ENCODE data around the gene ST3GAL5. TPM values are rescaled to one million over a fixed set of nuclear protein-coding genes. Genes with fewer than 3 reads are reported as not detected.

ST3GAL5 gene
- total RNA-seq, 2 donors from 2014 or later, result 26.6 to 34.3 TPM

DNA sequence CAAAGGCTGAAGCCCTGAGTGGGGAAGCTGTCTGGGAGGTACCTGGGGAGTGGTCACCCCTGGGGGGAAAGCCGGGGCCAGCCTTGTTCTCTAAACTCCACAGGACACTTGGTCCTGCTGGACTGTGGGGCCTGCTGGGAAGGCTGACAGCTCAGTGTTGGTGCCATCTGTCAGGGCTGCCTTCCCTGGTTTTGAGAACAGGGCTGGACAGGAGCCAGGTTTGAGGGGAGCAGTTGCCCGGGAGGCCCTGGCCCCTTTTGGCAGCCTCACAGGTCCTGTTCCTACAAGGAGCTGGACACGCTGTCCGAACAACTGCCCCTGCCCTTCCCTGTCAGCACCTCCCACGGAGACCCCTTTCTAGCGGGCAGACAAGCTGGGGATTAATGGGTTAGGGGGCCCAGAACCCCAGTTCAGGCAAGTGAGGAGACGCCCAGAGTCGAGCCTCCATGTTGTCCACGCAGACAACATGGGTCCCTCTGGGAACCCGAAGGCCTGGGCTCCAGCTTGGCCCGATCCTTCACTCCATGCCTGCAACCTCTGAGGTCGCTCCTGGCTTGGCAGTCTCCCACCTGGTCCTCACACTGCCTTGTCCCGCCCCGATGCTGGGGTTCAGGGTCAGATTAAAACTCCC lies 94.2 kb downstream of the ST3GAL5 start:
- no peak overlapping the region for H3K4me3 Mint-ChIP-seq

DNA sequence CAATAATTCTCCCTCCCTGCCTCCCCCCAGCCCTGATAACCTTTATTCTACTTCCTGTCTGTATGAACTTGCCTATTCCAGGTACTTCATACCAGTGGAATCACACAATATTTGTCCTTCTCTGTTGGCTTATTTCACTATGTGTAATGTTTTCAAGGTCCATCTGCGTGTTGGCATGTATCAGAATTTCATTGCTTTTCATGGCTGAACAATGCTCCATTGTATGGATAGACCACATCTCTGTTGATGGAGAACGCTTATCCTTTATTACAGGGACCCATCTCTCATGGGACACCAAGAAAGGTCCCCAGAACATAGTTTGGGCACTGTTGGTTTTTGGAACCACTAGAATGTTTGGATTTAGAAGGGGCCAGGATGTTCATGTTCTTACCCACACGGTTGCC lies 94.8 kb downstream of the ST3GAL5 start:
- no peak overlapping the region for H3K27ac Mint-ChIP-seq
- ATAC-seq (no peak), DNase-seq (no peak)
- peaks cover 56% of the 10 kb centered on the region for H3K27me3 Mint-ChIP-seq
- no peaks in the 10 kb centered on the region for H3K9me3 ChIP-seq (ENCODE audit: control insufficient read depth, low read length, poor library complexity, severe bottlenecking)
- H3K4me3 Mint-ChIP-seq, result no peak overlapping the region
- peaks cover 9% of the 10 kb centered on the region for H3K36me3 Mint-ChIP-seq (ENCODE audit: low read depth)
- peaks cover 7% of the 10 kb centered on the region for H3K4me1 Mint-ChIP-seq

More for the DNA sequence above, 94.2 kb downstream of the ST3GAL5 start:
- no peak overlapping the region for H3K27ac Mint-ChIP-seq
- no peak for DNase-seq
- peaks cover 56% of the 10 kb centered on the region for H3K27me3 Mint-ChIP-seq
- H3K9me3 ChIP-seq (ENCODE audit: control insufficient read depth, low read length, poor library complexity, severe bottlenecking), result no peaks in the 10 kb centered on the region
- H3K4me1 Mint-ChIP-seq, result peaks cover 7% of the 10 kb centered on the region
- peaks cover 9% of the 10 kb centered on the region for H3K36me3 Mint-ChIP-seq (ENCODE audit: low read depth)
- ATAC-seq, result no peak

DNA sequence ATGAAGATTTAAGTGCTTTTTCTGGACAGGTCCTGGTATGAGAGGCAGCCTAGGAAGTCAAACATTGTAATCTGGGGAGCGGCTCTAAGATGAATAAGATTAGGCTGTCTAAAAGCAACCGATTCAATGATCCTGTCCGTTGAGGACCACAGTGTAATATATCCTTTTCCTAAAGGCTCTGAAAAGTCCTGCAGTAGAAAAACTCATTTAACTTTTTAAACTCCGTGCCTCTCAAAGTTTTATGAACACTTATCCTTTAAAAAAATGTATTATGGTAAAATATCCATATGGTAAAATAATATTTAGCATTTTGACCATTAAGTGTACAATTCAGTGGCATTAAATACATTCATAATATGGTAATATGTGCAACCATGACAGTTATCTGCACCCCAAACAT lies 95.2 kb downstream of the ST3GAL5 start:
- no peak for DNase-seq
- peaks cover 56% of the 10 kb centered on the region for H3K27me3 Mint-ChIP-seq
- no peak for ATAC-seq

DNA sequence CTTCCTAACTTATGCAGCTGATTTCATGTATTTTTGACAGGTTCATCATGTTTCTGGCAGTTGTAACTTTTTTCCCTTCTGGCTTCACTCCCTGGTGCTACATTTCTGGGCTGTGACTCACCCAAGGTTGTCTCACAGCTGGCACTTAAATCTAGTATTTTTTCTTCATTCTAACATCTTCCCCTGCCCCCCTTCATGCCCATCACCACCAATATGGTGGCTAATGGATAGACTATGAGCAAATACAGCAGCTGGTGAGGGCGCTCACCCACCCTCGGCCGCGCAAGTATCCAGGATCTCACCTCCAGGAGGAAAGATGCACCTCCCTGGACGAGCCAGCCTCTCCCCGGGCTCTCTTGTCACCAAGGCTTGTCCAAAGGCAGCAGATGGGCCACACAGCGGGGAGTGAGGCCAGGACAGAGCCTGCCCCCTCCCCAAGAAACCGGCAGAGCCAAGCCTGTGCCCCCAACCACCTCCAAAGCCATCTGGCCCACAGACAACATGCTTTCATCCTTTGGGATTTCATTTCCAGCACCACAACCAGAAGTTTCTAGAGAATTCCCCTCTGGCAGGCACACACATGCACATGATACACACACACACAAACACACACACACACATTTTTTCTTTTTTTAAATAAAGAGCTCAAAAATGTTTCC lies 95.9 kb downstream of the ST3GAL5 start:
- DNase-seq (no peak), ATAC-seq (no peak)
- Mint-ChIP-seq H3K4me3 (no peak overlapping the region), H3K27me3 (peaks cover 50% of the 10 kb centered on the region), H3K4me1 (peaks cover 6% of the 10 kb centered on the region), H3K27ac (no peak overlapping the region), H3K36me3 (ENCODE audit: low read depth) (peaks cover 9% of the 10 kb centered on the region)
- H3K9me3 ChIP-seq (ENCODE audit: control insufficient read depth, low read length, poor library complexity, severe bottlenecking), result no peaks in the 10 kb centered on the region

More for the DNA sequence above, 95.2 kb downstream of the ST3GAL5 start:
- H3K27ac Mint-ChIP-seq, result no peak overlapping the region
- H3K9me3 ChIP-seq (ENCODE audit: control insufficient read depth, low read length, poor library complexity, severe bottlenecking), result no peaks in the 10 kb centered on the region
- H3K36me3 Mint-ChIP-seq (ENCODE audit: low read depth), result peaks cover 9% of the 10 kb centered on the region
- H3K4me3 Mint-ChIP-seq, result no peak overlapping the region
- peaks cover 7% of the 10 kb centered on the region for H3K4me1 Mint-ChIP-seq

- Mint-ChIP-seq H3K4me1 (no peaks in the 10 kb centered on the region), H3K27me3 (peaks cover 40% of the 10 kb centered on the region), H3K4me3 (no peak overlapping the region), H3K36me3 (ENCODE audit: low read depth) (peaks cover 4% of the 10 kb centered on the region), H3K27ac (no peak overlapping the region)
- no peaks in the 10 kb centered on the region for H3K9me3 ChIP-seq (ENCODE audit: control insufficient read depth, low read length, poor library complexity, severe bottlenecking)
- no peak for DNase-seq
- ATAC-seq, result no peak
Observed at GRCh38 chr2:85791704-85792565, 96.9 kb downstream of the ST3GAL5 start.

GRCh38 chr2:85790499-85791188 lies 98.1 kb downstream of the ST3GAL5 start:
- DNase-seq (no peak), ATAC-seq (no peak)
- Mint-ChIP-seq H3K36me3 (ENCODE audit: low read depth) (peaks cover 2% of the 10 kb centered on the region), H3K4me1 (no peaks in the 10 kb centered on the region), H3K27ac (no peak overlapping the region), H3K27me3 (peaks cover 43% of the 10 kb centered on the region), H3K4me3 (no peak overlapping the region)
- no peaks in the 10 kb centered on the region for H3K9me3 ChIP-seq (ENCODE audit: control insufficient read depth, low read length, poor library complexity, severe bottlenecking)

DNA sequence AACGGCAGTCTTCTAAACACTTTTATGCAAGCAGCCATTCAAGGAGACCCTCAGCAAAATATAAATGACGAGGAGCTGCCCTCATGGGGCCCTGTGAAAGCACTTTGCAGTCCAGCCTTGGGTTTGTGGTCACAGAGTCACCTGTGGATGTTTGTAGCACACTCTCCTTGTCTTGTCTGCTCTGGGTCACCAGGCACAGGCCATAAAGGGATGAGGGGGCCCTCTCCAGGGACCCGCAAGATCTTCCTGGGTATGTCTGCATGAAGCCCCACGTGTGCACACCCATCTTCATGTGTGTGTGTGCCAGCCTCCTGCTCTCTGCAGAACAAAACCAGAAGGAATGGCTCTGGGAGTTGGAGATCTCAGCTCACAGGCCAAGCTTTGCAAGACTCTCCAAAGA lies 98.8 kb downstream of the ST3GAL5 start:
- DNase-seq, result no peak
- Mint-ChIP-seq H3K4me1 (peaks cover 3% of the 10 kb centered on the region), H3K4me3 (no peak overlapping the region), H3K27ac (no peak overlapping the region), H3K27me3 (peaks cover 50% of the 10 kb centered on the region), H3K36me3 (ENCODE audit: low read depth) (peaks cover 2% of the 10 kb centered on the region)
- H3K9me3 ChIP-seq (ENCODE audit: control insufficient read depth, low read length, poor library complexity, severe bottlenecking), result no peaks in the 10 kb centered on the region
- ATAC-seq, result no peak

DNA sequence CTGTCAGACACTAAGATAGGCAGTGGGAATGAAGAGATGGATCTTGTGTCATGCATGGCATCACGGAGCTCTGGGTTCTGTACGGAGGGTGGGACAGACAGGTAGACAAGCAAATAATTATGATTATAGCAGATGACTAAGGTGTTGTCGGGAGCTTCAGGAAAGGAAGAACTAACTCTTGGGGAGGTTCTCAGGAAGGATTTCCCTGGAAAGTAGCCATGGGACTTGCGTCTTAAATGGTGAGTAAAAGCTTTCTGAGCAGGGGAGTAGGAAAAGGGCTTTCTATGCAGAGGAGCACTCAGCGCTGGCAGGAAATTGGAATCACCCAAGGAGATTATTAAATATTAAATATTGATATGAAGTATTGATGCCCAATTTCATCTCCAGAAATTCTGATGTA lies 99.5 kb downstream of the ST3GAL5 start:
- Mint-ChIP-seq H3K4me1 (peaks cover 3% of the 10 kb centered on the region), H3K36me3 (ENCODE audit: low read depth) (peaks cover 2% of the 10 kb centered on the region), H3K27me3 (peaks cover 52% of the 10 kb centered on the region), H3K27ac (no peak overlapping the region), H3K4me3 (no peak overlapping the region)
- no peak for DNase-seq
- ATAC-seq, result no peak
- H3K9me3 ChIP-seq (ENCODE audit: control insufficient read depth, low read length, poor library complexity, severe bottlenecking), result no peaks in the 10 kb centered on the region

DNA sequence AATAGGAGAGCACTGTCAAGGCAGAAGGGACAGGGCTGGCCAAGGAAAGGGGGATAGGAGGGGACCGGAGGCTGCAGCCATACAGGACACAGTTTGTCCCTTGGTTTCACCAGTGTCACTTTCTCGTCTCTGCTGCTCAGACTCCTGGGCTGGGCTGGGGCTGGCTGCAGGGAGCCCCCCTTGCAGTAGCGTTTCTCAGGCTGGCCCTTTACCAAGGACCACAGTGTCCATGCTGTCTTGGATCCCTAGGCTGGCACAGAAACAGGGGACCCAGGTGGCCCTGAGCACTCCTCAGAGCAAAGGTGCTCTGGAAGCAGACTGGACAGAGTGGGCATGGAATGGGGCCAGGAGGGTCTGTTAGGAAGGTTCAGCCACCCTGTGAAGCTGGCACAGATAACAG lies 100.2 kb downstream of the ST3GAL5 start:
- Mint-ChIP-seq H3K4me1 (peaks cover 3% of the 10 kb centered on the region), H3K27me3 (peaks cover 47% of the 10 kb centered on the region)

GRCh38 chr2:85787981-85788340 lies 100.8 kb downstream of the ST3GAL5 start:
- DNase-seq, result no peak

More for the DNA sequence above, 100.2 kb downstream of the ST3GAL5 start:
- ATAC-seq, result no peak
- peaks cover 2% of the 10 kb centered on the region for H3K36me3 Mint-ChIP-seq (ENCODE audit: low read depth)
- H3K4me3 Mint-ChIP-seq, result no peak overlapping the region
- no peak for DNase-seq
- H3K9me3 ChIP-seq (ENCODE audit: control insufficient read depth, low read length, poor library complexity, severe bottlenecking), result no peaks in the 10 kb centered on the region
- H3K27ac Mint-ChIP-seq, result no peak overlapping the region

DNA sequence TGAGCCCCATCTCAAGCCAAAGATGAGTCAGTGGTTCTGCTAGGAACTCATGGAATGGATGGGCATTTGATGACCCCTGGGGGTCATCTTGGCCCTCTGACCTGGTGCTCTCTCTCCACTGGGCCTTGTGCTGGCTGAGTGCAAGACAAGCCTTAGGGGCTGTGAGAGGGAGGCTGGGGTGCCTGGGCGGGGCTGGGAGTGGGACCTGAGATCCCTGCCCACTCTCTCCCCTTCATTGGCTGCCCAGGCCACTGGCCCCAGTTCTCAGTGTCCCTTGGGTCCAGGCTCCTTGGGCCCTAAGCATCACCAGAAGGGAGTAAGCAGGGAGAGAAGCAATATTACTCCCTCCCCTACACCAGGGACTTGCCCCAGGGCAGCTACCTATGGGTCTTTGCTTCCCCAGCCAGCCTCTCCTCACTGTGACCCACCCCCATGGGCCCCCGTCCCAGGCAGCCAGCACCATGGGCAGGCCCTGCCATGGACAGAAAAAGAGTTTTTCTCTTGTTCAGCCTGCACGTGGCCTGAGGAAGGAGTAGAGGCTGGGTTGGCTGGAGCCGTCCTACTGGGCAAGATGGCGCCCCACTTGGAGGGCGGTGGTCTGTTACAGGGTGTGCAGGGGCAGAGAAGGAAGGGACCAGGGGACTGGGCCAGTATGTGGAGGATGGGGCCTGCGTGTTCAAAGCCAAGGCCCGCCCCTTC lies 101.4 kb downstream of the ST3GAL5 start:
- peaks cover 3% of the 10 kb centered on the region for H3K4me1 Mint-ChIP-seq
- DNase-seq (no peak), ATAC-seq (no peak)
- no peak overlapping the region for H3K4me3 Mint-ChIP-seq
- H3K27me3 Mint-ChIP-seq, result peaks cover 39% of the 10 kb centered on the region
- H3K9me3 ChIP-seq (ENCODE audit: control insufficient read depth, low read length, poor library complexity, severe bottlenecking), result no peaks in the 10 kb centered on the region
- H3K36me3 Mint-ChIP-seq (ENCODE audit: low read depth), result peaks cover under 1% of the 10 kb centered on the region
- no peak overlapping the region for H3K27ac Mint-ChIP-seq

More at GRCh38 chr2:85787981-85788340, 100.8 kb downstream of the ST3GAL5 start:
- peaks cover 44% of the 10 kb centered on the region for H3K27me3 Mint-ChIP-seq
- no peak overlapping the region for H3K27ac Mint-ChIP-seq
- H3K36me3 Mint-ChIP-seq (ENCODE audit: low read depth), result peaks cover 2% of the 10 kb centered on the region
- H3K4me3 Mint-ChIP-seq, result no peak overlapping the region
- H3K4me1 Mint-ChIP-seq, result peaks cover 3% of the 10 kb centered on the region
- no peaks in the 10 kb centered on the region for H3K9me3 ChIP-seq (ENCODE audit: control insufficient read depth, low read length, poor library complexity, severe bottlenecking)
- ATAC-seq, result no peak
